GM19193 (cell line): Measurements from ENCODE around the gene AHSA1.

Experiments
- POLR2A ChIP-seq: IDR thresholded peaks from 4 replicates; pipeline ENCODE4 v1.6.1; 2011; ENCODE audit not compliant: insufficient read depth, insufficient read length; ENCODE audit errors: extremely low read depth

The AHSA1 gene

DNA sequence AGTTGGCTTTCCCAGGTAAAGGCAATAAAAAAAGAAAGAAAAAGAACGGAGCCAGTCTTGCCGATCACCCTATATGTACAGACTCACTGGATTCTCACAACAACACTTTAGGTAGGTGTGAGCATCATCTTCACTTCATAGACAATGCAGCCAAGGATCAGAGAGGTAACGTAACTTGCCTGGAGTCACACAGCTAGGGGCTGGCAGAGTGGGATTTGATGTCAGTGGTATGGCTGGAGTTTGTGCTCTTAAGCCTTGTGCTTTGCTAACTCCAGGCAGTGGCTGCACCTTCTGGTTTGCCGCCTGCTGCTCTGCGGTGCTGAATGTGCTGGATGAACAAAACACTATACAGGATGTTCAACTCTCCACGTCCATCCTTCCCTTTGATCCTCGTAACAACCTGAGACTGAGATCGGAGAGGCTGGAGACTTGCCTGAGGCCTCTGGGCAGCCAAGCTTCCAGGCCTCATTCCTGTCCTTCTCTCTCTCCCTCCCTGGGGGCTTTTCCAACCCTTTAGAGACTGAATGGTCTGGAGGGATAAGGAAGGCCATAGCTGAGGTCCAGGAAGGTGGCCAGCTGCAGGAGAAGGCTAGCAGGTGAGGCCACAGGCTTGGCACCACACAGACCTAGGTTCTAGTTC lies 32.6 kb downstream of the AHSA1 start:
- TF ChIP-seq POLR2A: no peak

DNA sequence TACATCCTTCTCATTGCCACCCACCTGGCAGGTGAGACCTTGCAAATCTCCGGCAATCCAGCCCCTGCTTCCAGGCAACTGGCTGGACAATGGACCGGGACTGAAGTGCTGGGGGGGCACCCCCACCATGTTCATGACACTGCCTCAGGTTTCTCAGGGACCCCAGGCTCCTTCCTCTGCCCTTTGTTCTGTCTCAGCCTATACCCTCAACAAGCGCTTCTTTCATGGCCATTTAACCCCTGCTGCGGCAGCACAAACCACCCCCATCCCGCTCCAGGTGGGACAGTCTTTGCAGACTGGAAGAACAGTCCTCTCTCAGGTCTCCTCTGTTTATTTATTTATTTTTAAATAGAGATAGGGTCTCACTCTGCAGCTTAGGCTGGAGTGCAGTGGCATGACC lies 33.2 kb downstream of the AHSA1 start:
- no peak for TF ChIP-seq POLR2A

DNA sequence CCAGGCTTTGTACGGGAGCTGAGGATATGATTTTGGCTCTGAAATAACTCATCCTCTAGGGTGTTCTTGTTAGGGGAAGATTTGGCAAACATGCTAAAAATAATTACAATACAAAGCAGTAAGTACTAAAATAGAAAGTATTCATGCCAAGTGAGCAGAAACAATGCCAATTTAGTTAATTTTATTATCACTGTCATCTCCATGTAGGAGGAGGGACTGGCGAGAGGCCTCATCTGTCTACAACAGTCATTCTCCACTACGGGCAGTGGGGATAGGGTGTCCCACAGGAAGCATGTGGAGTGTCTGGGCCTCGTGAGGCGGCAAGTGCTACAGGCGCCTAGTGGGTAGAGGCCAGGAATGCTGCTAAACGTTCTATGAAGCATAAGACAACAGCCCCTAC lies 37.4 kb downstream of the AHSA1 start:
- TF ChIP-seq POLR2A: no peak

DNA sequence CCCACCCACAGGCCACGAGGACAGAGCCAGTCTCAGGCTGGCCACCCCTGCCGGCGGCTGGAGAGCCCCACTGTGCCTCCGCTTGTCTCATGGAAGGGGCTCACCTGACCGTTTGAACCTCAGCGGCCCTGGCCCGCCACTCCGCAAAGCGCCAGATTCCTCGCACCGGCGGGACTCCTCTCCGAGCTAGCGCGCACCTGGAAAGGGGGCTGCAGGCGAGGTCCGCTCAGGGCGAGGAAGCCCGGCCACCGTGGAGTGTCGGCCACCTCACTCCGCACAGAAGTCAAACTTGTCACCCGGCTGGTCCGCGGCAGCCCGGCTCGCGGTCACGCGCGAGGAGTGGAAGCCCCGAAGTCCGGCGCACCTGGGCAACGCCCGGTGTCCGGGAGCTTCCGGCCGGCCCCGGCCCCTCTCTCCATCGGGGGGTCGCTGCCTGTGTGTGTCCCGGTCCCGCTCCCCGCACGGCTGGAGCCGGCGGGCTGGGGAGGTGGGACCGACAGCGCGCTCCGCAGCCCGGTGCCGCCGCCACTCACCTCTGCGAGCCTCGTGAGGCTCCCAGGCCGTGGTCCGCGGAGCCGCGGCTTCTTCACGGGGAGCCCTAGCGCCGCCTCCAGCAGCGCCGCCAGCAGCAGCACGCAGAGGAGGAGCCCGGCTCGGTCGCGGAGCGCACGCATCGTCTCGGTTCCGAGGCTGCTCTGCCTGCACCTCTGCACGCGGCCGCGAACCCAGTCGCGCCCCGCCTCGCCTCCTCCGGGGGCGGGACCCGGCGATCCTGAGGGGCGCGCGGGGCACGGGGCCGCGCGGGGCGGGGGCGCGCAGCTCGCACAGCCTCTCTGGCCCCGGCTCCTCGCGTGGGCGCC lies 40.5 kb downstream of the AHSA1 start, which contains the start of gene ISM2:
ISM2 (minus strand) TSS at position 697 of the 860 bp plus-strand sequence; CDS start at position 674, 23 bp downstream.
- TF ChIP-seq POLR2A: no peak

DNA sequence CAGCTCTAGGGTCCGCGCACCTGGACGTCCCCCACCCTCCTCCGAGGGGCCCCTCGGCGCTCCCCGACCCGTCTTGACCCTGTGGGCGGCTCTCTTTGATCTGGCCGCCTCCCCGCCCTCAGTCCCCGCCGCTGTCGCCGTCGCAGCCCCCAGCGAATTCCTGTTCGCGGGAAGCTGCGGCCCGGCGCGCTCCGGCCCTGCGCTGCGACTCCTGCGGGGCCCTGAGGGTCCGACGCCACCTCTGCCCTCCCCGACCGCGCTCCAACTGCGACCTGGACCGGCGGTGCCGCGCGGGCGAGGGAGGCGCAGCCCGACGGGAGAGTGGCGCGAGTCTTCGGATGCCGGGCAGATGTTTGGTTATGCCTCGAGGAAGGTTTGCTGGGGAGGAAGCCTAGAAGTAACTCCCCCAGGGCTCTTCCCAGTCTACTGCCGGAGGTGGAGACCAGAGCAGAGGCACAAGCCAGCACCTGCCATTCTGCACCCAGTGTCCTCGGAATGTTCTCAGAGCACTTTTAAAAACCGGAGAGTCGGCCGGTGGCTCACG lies 41.2 kb downstream of the AHSA1 start:
- no peak for TF ChIP-seq POLR2A

DNA sequence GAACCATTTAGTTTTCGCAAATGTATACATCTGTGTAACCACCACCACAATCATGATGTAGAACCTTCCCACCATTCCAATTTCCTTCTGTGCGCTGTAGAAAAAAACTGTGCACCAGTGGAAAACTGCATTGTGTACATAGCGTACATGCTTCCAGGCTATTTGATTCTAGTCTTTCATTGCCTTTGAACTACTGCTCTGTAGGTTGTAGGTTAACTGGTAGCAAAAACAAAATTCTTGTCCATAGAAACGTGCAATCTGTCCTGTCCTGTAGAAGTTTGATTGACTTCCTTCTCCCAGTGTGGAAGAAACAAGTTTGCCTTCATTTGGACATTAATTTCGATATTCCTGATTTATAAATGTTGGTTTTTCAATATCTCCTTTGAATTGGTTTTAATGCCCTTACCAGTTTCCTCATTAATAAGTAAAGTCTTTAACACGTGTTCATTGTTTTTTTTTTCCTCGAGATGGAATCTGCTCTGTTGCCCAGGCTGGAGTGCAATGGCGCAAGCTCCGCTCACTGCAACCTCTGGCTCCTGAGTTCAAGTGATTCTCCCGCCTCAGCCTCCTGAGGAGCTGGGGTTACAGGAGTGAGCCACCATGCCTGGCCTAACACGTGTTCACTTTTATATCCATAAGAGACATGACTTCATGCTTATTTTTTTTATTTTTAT lies 44.4 kb downstream of the AHSA1 start:
- TF ChIP-seq POLR2A: no peak

DNA sequence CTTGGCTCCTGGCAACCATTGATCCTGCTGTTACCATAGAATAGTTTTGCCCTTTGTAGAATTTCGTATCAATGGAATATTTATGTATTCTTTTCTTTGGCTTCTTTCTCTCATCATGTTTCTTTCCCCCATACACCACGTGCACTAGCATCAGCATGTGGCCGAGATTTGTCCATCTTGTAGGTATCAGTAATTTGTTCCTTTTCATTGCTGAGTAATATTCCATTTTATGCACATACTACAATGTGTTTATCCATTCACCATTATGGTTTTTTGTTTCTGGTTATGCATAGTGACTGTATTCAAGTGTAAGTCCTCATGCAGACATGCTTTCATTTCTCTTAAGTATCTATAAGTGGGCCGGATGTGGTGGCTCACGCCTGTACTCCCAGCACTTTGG lies 45.2 kb downstream of the AHSA1 start:
- no peak for TF ChIP-seq POLR2A

DNA sequence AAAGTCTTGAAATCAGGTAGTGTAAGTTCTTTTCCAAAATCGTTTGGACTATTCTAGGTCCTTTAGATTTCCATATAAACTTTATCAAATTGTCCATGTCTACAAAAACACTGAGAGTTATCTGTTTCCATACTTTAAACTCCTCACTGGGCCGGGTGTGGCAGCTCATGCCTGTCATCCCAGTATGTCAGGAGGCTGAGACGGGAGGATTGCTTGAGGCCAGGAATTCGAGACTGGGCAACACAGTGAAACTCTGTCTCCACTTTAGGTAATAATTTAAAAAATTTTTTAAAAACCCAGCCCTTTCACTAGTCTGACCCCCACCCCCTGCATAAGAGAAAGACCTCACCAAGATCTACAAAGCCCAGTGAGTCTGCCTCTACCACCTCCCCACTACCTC lies 47.1 kb downstream of the AHSA1 start:
- TF ChIP-seq POLR2A: no peak

DNA sequence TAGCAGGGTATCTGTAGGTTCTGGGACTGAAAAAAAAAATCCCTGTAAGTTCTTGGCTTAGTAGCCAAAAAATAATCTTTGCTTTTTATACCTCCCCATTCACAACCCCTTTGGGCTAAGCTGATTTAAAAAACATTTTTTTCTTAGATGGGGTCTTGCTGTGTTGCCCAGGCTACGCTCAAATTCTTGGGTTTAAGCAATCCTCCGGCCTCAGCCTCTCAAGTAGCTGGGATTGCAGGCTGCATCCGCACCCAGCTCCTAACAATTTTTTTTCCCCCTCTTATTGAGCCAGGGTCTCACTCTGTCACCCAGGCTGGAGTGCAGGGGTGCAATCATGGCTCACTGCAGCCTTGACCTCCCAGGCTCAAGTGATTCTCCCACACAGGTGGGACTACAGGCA lies 49.9 kb downstream of the AHSA1 start:
- no peak for TF ChIP-seq POLR2A

DNA sequence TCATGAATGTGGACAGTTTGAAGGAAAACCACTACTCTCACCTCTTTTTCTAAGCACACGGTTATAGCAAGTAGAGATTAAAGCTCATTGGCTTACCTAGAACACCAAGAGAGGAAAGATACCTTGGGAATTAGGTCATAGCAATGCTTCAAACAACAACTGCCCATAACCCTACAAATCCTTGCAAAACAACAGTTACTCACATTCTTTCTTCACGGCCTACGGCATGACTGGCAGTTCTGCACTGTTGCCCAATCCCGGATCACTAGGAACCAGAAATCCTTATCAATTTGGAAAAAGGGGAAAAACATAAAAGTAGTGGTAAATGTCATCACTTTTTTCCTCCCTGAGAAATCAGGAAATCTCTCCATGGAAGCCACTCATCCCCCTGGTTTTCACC lies 50.4 kb downstream of the AHSA1 start:
- no peak for TF ChIP-seq POLR2A

DNA sequence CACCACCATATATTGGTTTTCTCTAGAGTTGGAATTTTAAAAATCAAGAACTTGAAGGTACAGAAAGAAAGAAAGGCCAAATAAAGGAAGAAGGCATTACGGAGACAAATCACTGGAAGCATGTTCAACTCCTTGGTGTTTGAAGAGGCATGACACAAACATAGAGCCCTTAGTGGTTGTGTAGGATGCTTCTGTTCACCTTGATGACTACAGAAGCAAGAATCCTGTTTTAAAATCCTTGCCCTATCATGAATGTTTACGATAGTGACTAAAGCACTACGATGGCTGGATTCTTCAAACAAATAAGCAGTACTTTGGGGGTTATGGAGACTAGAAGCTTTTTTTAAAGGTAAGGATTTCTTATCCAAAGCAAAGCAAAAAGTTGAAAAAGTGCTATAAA lies 51.0 kb downstream of the AHSA1 start:
- no peak for TF ChIP-seq POLR2A

DNA sequence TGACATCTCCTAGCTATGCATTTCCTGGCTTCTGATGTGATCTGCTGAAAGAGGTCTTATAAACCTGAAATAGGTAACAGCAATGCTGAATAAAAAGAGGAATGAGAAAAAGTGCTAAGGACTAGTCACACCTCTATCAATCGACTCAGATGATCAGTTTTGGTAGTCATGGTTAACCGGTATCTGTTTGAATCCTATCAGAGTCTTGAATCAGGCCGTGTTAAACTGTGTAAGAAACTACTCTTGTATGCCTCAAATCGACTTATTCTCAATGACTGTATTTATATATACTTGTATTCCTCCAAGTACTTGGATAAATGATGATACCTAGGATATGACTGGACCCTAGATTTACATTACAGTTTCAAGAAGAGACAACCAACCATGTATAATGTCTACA lies 51.5 kb downstream of the AHSA1 start:
- no peak for TF ChIP-seq POLR2A

DNA sequence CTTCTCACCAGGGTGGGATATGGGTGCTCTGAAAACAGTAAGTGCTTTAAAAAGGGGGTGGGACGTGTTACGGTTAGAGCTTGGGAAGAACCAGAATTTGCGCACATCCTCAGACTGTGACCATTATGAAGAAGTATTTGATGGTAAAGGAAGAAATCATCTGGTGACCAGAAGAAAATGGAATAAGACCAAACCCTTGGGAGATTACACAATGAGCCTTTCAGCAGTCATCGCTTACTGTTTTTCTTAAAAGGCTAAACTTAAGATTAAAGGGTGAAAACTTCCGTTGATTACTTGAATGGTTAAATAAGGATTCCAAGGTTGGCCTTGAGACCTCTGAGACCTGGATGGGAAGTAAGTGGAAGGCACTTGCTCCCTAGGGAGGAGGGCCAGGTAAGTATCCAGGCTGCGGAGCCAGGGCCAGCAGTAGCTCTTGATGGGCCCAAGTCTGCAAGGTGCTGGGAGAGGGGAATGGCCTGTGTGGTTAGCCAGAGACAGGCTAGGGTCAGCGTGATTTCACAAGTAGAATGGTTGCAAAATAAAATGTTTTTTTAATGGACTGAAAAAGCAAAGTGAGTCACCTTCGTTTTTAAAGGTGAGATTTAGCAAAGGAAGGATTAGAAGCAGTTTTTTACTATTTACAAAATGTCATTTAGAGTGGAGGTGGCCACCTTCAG lies 53.7 kb downstream of the AHSA1 start:
- no peak for TF ChIP-seq POLR2A

DNA sequence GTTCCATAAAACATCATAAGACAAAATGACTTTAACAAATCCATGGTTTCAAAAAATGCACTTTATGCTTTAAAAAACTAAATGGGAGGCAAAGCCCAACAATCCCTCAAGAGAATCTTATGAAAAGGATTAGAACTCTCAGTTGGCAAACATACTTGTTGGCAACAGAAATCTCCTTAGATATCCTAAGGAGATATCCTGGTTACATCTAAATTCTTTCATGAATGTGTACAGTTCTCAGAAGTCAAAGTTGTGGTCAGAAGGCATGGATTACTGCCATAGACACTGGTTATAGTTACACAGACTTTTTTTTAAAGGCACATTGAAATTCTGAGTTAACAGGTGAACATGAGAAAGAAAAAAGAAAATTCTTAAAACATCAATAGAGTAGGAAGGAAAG lies 58.2 kb downstream of the AHSA1 start:
- no peak for TF ChIP-seq POLR2A
